Body of pancreas (tissue), 4 donors: Measurements from ENCODE around the gene MMP14. TPM values are rescaled to one million over a fixed set of nuclear protein-coding genes. Genes with fewer than 3 reads are reported as not detected.

ENCODE experiments used
- ATAC-seq: fragments of 150-250 bp; one replicate; pipeline ENCODE4 v1.9.1; 2016
- DNase-seq, 4 donors: peaks; one replicate each; pipeline ENCODE4 v3.0.0-alpha.2; 2019
- H3K27ac ChIP-seq, 4 donors: fragments of 200-600 bp; sonication (generic); 1 replicate in 3 of 4; 2 replicates in 1 of 4; pipeline versions ENCODE4 v1.5.1 to v1.6.1; 2016 to 2019; ENCODE audit warnings: mild to moderate bottlenecking in 1 of 4, mixed read lengths in 1 of 4, moderate library complexity in 1 of 4
- H3K27me3 ChIP-seq, 2 donors: fragments of 200-600 bp; sonication (generic); one replicate each; pipeline ENCODE4 v1.6.0; 2016; ENCODE audit warnings: mild to moderate bottlenecking in 1 of 2
- H3K36me3 ChIP-seq, 2 donors: fragments of 200-600 bp; sonication (generic); replicated peaks in 1 of 2; 2 replicates each; pipeline ENCODE4 v1.5.1; 2016; ENCODE audit warnings: low read depth in 2 of 2; ENCODE audit not compliant: insufficient read depth in 1 of 2
- H3K4me1 ChIP-seq: fragments of 200-600 bp; sonication (generic); one replicate; pipeline ENCODE4 v1.6.0; 2016
- H3K4me3 ChIP-seq, 2 donors: fragments of 200-600 bp; sonication (generic); 1 replicate in 1 of 2; 2 replicates in 1 of 2; pipeline ENCODE4 v1.5.1; 2016 to 2019
- H3K9me3 ChIP-seq, 3 donors: fragments of 200-600 bp; sonication (generic); 1 replicate in 2 of 3; 2 replicates in 1 of 3; pipeline ENCODE4 v1.5.1; 2016
- CTCF ChIP-seq, 7 experiments: fragments of 450-650 bp in 4 of 7; fragments of 200-600 bp in 3 of 7; sonication (generic) in 3 of 7; IDR thresholded peaks; one replicate each; pipeline ENCODE4 v1.5.1; 2016 to 2019; ENCODE audit warnings: antibody characterized with exemption in 7 of 7
- POLR2A ChIP-seq, 3 donors: fragments of 450-650 bp; IDR thresholded peaks; one replicate each; pipeline ENCODE4 v1.6.1; 2016; ENCODE audit warnings: antibody characterized with exemption in 3 of 3, mild to moderate bottlenecking in 2 of 3
- WGBS, 2 donors: methylation state at CpG; one replicate each; pipeline ENCODE4 v1.1.5; 2017; 5-methylcytosine and 5-hydroxymethylcytosine counted together
- intact Hi-C: fragments of 100-400 bp; cut with DNase I; formaldehyde crosslinking; loops from one replicate; pipeline ENCODE4 v1.15.1; 2023
- total RNA-seq, 2 donors: library from RNA; depleted of rRNA; stranded (reverse); fragments of >200 nt; gene quantifications; one replicate each; pipeline ENCODE4 v1.1.0, GENCODE V29; 2016

MMP14 gene
- total RNA-seq, 2 donors from 2014 or later = 55.3 to 65.3 TPM

DNA sequence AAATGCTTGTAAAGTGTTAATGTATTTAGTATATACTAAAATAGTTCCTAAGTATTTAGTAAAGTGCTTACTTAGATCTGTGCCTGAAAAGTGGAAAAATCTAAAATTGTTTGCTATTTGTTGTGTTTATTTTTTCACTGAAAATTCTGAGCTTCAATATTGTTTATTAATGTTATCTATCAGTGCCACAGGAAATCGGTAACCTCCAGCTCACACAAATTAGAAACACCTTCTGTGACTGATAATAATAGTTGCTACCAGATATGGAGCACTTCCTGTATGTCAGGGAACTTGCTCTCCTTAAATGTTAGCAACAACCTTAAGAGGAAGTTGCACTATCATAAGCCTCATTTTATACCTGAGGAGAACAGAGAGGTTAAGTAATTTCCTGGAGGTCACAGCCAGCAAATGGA lies 34.4 kb downstream of the MMP14 start:
- no peak for DNase-seq
- H3K9me3 ChIP-seq = no peaks in the 10 kb centered on the region
- WGBS, 2 donors = 0% methylated on average over 1 of the region's 1 CpG
- intact Hi-C loops = no loop called here
- peaks cover 4 to 10% of the 10 kb centered on the region in 2 donors for H3K36me3 ChIP-seq
- no peaks in the 10 kb centered on the region for H3K27me3 ChIP-seq
- peak overlapping the region; percentile 90 to 99 (median 96) for H3K27ac ChIP-seq
- TF ChIP-seq CTCF (IDR thresholded peaks at IDR 0.05) (no peak), POLR2A (IDR thresholded peaks at IDR 0.05) (no peak)
- no peak overlapping the region for H3K4me3 ChIP-seq
- peaks cover 27% of the 10 kb centered on the region for H3K4me1 ChIP-seq
- no peak for ATAC-seq

DNA sequence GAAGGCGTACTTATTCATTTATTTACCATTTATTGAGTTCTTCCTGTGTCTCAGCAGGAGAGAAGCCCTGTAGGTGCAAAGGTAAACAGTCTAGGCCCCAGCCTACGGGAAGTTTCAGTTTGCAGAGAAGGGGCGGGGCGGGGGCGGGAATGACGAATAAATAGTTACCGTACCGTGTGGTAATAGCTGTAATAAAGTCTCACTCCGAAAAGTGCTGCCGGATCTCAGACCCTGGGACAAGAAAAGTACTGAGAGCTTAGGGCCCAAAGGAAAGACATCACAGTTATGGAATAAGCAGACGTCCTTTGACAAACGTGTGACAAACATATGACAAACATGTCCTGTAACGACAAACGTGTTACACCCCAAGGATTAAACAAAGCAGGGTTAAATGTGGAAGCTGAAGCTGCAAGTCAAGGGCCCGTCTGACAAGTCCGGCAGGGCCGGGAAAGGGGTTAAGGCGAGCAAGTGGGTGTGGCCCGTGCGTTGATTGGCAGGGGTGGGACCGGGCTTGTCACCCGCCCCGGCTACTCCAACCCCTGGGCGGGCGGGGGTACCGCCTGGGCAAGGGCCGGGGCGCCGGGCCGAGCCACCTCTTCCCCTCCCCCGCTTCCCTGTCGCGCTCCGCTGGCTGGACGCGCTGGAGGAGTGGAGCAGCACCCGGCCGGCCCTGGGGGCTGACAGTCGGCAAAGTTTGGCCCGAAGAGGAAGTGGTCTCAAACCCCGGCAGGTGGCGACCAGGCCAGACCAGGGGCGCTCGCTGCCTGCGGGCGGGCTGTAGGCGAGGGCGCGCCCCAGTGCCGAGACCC lies 35.0 kb downstream of the MMP14 start, which contains the start of gene LRP10:
Gene LRP10 (plus strand): TSS at position 517 of the 809 bp plus-strand sequence. CDS start 564 bp downstream, outside the sequence.
- peaks cover 27% of the 10 kb centered on the region for H3K4me1 ChIP-seq
- TF ChIP-seq POLR2A (IDR thresholded peaks at IDR 0.05) = peak; percentile 61 to 87 (median 86)
- TF ChIP-seq CTCF (IDR thresholded peaks at IDR 0.05) = peak in 2 of 7 experiments; percentile 1 to 6
- H3K4me3 ChIP-seq = peak within 1 kb of the TSS; percentile 55 to 90
- no peaks in the 10 kb centered on the region for H3K27me3 ChIP-seq
- intact Hi-C loops = no loop called here
- ATAC-seq = peak; percentile 92
- peak; percentile 93 to 96 (median 95) for DNase-seq
- peak within 1 kb of the TSS; percentile 90 to 99 (median 96) for H3K27ac ChIP-seq
- 0% methylated on average over 34 to 50 of the region's 50 CpGs for WGBS, 2 donors
- peaks cover 4 to 16% of the 10 kb centered on the region in 2 donors for H3K36me3 ChIP-seq
- no peaks in the 10 kb centered on the region for H3K9me3 ChIP-seq

DNA sequence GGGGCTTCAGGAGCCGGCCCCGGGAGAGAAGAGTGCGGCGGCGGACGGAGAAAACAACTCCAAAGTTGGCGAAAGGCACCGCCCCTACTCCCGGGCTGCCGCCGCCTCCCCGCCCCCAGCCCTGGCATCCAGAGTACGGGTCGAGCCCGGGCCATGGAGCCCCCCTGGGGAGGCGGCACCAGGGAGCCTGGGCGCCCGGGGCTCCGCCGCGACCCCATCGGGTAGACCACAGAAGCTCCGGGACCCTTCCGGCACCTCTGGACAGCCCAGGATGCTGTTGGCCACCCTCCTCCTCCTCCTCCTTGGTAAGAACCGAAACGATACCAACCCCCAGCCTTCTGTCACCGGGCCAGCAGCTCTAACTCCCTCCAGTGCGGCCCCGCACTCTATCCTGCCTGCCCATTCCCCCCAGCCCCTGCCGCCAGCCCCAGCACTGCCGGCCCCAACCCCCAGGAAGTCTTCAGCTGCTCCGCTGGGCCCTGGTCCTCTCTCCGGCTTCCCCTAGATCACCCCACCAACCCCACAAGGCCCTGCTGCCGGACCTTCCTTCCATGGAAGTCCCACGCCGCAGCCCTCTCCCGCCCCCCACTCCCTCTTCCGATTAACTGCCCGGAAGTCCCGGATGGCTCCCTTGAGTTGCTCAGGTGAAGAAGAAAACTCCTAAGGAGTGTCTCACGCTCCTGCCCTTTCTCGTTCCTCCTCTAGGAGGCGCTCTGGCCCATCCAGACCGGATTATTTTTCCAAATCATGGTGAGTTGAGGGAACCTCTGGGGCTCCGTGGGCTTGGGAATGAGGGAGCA lies 35.8 kb downstream of the MMP14 start:
- Histone ChIP-seq H3K4me3 (peak overlapping the region; percentile 55 to 90), H3K27me3 (no peaks in the 10 kb centered on the region), H3K4me1 (peaks cover 27% of the 10 kb centered on the region), H3K9me3 (no peaks in the 10 kb centered on the region), H3K36me3 (peaks cover 4 to 23% of the 10 kb centered on the region in 2 donors), H3K27ac (peak overlapping the region; percentile 90 to 99 (median 96))
- DNase-seq (peak; percentile 85 to 90 (median 87)), ATAC-seq (peak; percentile 55)
- intact Hi-C loops = no loop called here
- TF ChIP-seq POLR2A (IDR thresholded peaks at IDR 0.05) (peak in 2 of 3 donors; percentile 10 to 21), CTCF (IDR thresholded peaks at IDR 0.05) (peak; percentile 92 to 98 (median 95))
- WGBS, 2 donors = 0% methylated on average over 24 to 44 of the region's 45 CpGs

DNA sequence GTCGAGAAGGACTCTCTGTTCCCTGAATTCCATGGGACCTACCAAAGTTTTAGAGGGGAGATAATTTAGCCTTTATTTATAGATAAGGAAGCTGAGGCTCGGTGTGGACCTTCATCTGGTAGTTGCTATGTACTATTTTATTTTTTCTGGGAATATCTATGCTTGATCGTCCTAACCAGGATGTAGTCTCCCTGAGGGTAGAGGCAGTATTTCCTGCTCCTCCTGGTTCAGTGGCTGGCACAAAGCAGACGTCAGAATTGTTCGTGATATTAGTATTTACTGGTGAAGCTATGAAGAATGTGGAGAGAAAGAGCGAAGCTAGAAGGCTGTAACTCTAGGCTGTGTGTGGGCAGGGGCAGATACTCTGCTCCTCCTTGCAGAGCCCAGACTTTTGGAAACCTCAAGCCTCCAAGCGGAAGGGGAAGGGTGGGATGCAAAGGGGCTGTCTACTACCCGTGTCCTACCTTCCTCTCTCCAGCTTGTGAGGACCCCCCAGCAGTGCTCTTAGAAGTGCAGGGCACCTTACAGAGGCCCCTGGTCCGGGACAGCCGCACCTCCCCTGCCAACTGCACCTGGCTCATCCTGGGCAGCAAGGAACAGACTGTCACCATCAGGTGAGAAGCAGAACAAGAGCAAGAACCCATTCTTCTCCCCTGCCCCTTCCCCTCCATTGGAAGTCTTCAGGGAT lies 36.6 kb downstream of the MMP14 start:
- peak overlapping the region in 1 of 2 donors; percentile 90 for H3K4me3 ChIP-seq
- WGBS, 2 donors = 31 to 38% methylated on average over 10 of the region's 10 CpGs
- ATAC-seq (no peak), DNase-seq (no peak)
- H3K27me3 ChIP-seq = no peaks in the 10 kb centered on the region
- intact Hi-C loops = no loop called here
- no peaks in the 10 kb centered on the region for H3K9me3 ChIP-seq
- H3K4me1 ChIP-seq = peaks cover 27% of the 10 kb centered on the region
- H3K27ac ChIP-seq = peak overlapping the region in 3 of 4 donors; percentile 90 to 99 (median 98)
- peaks cover 4 to 26% of the 10 kb centered on the region in 2 donors for H3K36me3 ChIP-seq
- TF ChIP-seq CTCF (IDR thresholded peaks at IDR 0.05) = no peak
- no peak for TF ChIP-seq POLR2A (IDR thresholded peaks at IDR 0.05)
